IMR-90 (cell line): ENCODE data around the gene MTMR11. TPM values are rescaled to one million over a fixed set of nuclear protein-coding genes. Genes with fewer than 3 reads are reported as not detected.

Source experiments
- ATAC-seq: fragments of 200-7000 bp; cut with Tn5 transposase; 2 replicates; pipeline ENCODE4 v1.9.1; 2020; ENCODE audit warnings: low read depth, mild to moderate bottlenecking, moderate library complexity
- BruUV-seq: library from RNA; stranded (reverse); fragments of 400-500 nt; replicated peaks from 2 replicates; lab custom pipeline; 2021; lab: Mats Ljungman, UMichigan
- CTCF ChIA-PET: fragments of 300-600 bp; formaldehyde crosslinking; extraction: SDS; loops from one replicate; lab custom pipeline; 2021; ENCODE audit warnings: antibody characterized with exemption; lab: Yijun Ruan, JAX
- POLR2A ChIA-PET: fragments of 300-600 bp; sonication (Branson Sonifier 250); formaldehyde crosslinking; loops from one replicate; lab custom pipeline; 2022; ENCODE audit warnings: antibody characterized with exemption; ENCODE audit not compliant: unreplicated experiment; lab: Charles Lee
- DNase-seq: peaks from one replicate; pipeline ENCODE4 v3.0.0; 2013
- H2AFZ ChIP-seq: replicated peaks from 2 replicates; pipeline ENCODE3; 2013; ENCODE audit warnings: low read length, mild to moderate bottlenecking; ENCODE audit not compliant: poor library complexity
- H2AK5ac ChIP-seq: 2 replicates; pipeline ENCODE4 v1.6.1; 2013; ENCODE audit warnings: low read depth, low read length, inconsistent platforms
- H2AK9ac ChIP-seq: replicated peaks from 2 replicates; pipeline ENCODE3; 2013; ENCODE audit warnings: mild to moderate bottlenecking, low read depth, low read length, moderate library complexity; ENCODE audit not compliant: poor library complexity
- H2BK120ac ChIP-seq: 2 replicates; pipeline ENCODE4 v1.6.1; 2013; ENCODE audit warnings: low read depth, low read length, inconsistent platforms
- H2BK15ac ChIP-seq: 3 replicates; pipeline ENCODE4 v1.6.1; 2013; ENCODE audit warnings: low read depth, low read length, inconsistent platforms
- H2BK20ac ChIP-seq: 2 replicates; pipeline ENCODE4 v1.6.1; 2013; ENCODE audit warnings: low read depth, mild to moderate bottlenecking, inconsistent platforms, low read length, moderate library complexity
- H2BK5ac ChIP-seq: 2 replicates; pipeline ENCODE4 v1.6.1; 2013; ENCODE audit warnings: mild to moderate bottlenecking, low read depth, low read length, inconsistent platforms; ENCODE audit not compliant: poor library complexity, severe bottlenecking
- H3K14ac ChIP-seq: replicated peaks from 2 replicates; pipeline ENCODE4 v1.6.1; 2013; ENCODE audit warnings: low read depth, low read length, inconsistent platforms
- H3K18ac ChIP-seq: 2 replicates; pipeline ENCODE4 v1.6.1; 2013; ENCODE audit warnings: low read depth, low read length, control low read depth
- H3K23ac ChIP-seq: 2 replicates; pipeline ENCODE4 v1.6.1; 2013; ENCODE audit warnings: low read depth, low read length, inconsistent platforms
- H3K27ac ChIP-seq: 2 replicates; pipeline ENCODE4 v1.5.1; 2013; ENCODE audit warnings: mild to moderate bottlenecking, control low read depth, low read length; ENCODE audit not compliant: insufficient read depth
- H3K27me3 ChIP-seq: 2 replicates; pipeline ENCODE4 v1.6.1; 2013; ENCODE audit warnings: low read length; ENCODE audit not compliant: control insufficient read depth, insufficient read depth
- H3K36me3 ChIP-seq: 2 replicates; pipeline ENCODE4 v1.6.1; 2013; ENCODE audit warnings: low read length, mixed read lengths; ENCODE audit not compliant: control insufficient read depth, insufficient read depth
- H3K4ac ChIP-seq: 2 replicates; pipeline ENCODE4 v1.6.1; 2013; ENCODE audit warnings: low read depth, low read length, inconsistent platforms
- H3K4me1 ChIP-seq: 2 replicates; pipeline ENCODE4 v1.6.1; 2013; ENCODE audit warnings: low read length, mixed read lengths; ENCODE audit not compliant: control insufficient read depth, insufficient read depth
- H3K4me2 ChIP-seq: 2 replicates; pipeline ENCODE4 v1.6.1; 2013; ENCODE audit warnings: low read depth, mild to moderate bottlenecking, control low read depth, low read length, moderate library complexity
- H3K4me3 ChIP-seq: 2 replicates; pipeline ENCODE4 v1.5.1; 2013; ENCODE audit warnings: low read depth, mild to moderate bottlenecking, control low read depth, low read length, moderate library complexity; ENCODE audit not compliant: insufficient read depth
- H3K56ac ChIP-seq: 2 replicates; pipeline ENCODE4 v1.6.1; 2013; ENCODE audit warnings: low read length, inconsistent platforms; ENCODE audit not compliant: insufficient read depth; ENCODE audit errors: extremely low read depth
- H3K79me1 ChIP-seq, 2 experiments: 2 replicates each; pipeline ENCODE4 v1.6.1; 2013; ENCODE audit warnings: low read length in 2 of 2, inconsistent platforms in 1 of 2, low read depth in 1 of 2
- H3K9ac ChIP-seq: 2 replicates; pipeline ENCODE4 v1.6.1; 2013; ENCODE audit warnings: low read depth, low read length, control low read depth
- H3K9me1 ChIP-seq: 2 replicates; pipeline ENCODE4 v1.6.1; 2013; ENCODE audit warnings: low read length, inconsistent platforms; ENCODE audit not compliant: insufficient read depth
- H3K9me3 ChIP-seq: 2 replicates; pipeline ENCODE4 v1.6.1; 2013; ENCODE audit warnings: low read length; ENCODE audit not compliant: control insufficient read depth, insufficient read depth
- H4K20me1 ChIP-seq: 2 replicates; pipeline ENCODE4 v1.6.1; 2013; ENCODE audit warnings: low read length, inconsistent platforms; ENCODE audit not compliant: insufficient read depth
- H4K5ac ChIP-seq: 2 replicates; pipeline ENCODE4 v1.6.1; 2013; ENCODE audit warnings: mild to moderate bottlenecking, low read depth, low read length, control low read depth
- H4K8ac ChIP-seq, 2 experiments: 2 replicates each; pipeline ENCODE4 v1.6.1; 2013; ENCODE audit warnings: low read depth in 2 of 2, low read length in 2 of 2, control low read depth in 1 of 2, inconsistent platforms in 1 of 2
- H4K91ac ChIP-seq: 2 replicates; pipeline ENCODE4 v1.6.1; 2013; ENCODE audit warnings: low read depth, low read length, inconsistent platforms; ENCODE audit not compliant: insufficient read depth
- MAZ ChIP-seq: IDR thresholded peaks from 2 replicates; pipeline ENCODE4 v1.6.1; 2012; ENCODE audit warnings: low read depth, mild to moderate bottlenecking, low read length, improper control_type of control experiment, moderate library complexity, borderline replicate concordance
- WGBS, 2 experiments: methylation state at CpG; one replicate each; pipeline versions ENCODE4 v1.1.5 to v1.1.7; 2013; ENCODE audit warnings: missing lambda C conversion rate in 2 of 2; ENCODE audit not compliant: insufficient read length in 1 of 2; ENCODE audit errors: extremely low coverage in 2 of 2; 5-methylcytosine and 5-hydroxymethylcytosine counted together
- dilution Hi-C: fragments of 300-500 bp; cut with HindIII; formaldehyde crosslinking; loops from one replicate; pipeline ENCODE4 v1.14.3; 2018; ENCODE audit warnings: low sequenced_read_pairs; ENCODE audit not compliant: unreplicated experiment
- in situ Hi-C: fragments of 300-500 bp; cut with MboI; formaldehyde crosslinking; loops from 3 replicates; pipeline ENCODE4 v1.14.3; 2019; ENCODE audit warnings: low sequenced_read_pairs, inconsistent platforms, mixed read lengths
- intact Hi-C: fragments of 100-400 bp; cut with micrococcal nuclease; formaldehyde crosslinking; loops from 2 replicates; pipeline ENCODE4 v1.10.0; 2022
- polyA plus RNA-seq, 3 experiments: library from polyadenylated mRNA; depleted of rRNA; stranded (reverse); fragments of >200 nt; gene quantifications; 2 replicates each; pipeline ENCODE4 v1.2.3, GENCODE V29; 2012; ENCODE audit warnings: low replicate concordance in 1 of 3
- total RNA-seq: library from RNA; depleted of rRNA; stranded (reverse); fragments of >200 nt; gene quantifications from 2 replicates; pipeline ENCODE4 v1.2.3, GENCODE V29; 2012

Gene MTMR11
- total and polyA plus RNA-seq, 2 of the 4 experiments (the other 2 are of a cell fraction): 2.0 to 14.6 TPM

DNA sequence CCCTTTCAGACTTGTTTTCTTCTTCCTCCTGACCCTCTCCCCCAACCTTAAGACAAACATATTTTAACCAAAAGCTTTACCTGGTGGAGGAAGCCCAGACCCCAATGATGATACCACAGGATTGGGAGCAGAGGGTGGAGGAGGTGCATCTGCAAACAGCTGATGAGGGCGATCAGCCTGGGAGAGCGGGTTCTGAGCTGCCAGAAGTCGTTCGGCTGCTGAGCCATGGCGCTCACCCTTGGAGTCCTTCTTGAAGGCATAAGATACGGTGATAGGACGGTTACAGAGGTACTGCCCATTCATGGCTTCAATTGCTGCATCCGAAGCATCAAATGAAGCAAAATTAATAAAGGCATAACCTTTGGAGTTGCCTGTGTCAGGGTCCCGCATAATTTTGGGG lies 10.4 kb downstream of the MTMR11 start:
- TF ChIP-seq MAZ: no peak
- H3K4ac ChIP-seq: no peak overlapping the region
- in situ Hi-C loops (no loop called here), intact Hi-C loops (no loop called here), dilution Hi-C loops (no loop called here)
- no peak overlapping the region for H3K14ac ChIP-seq
- no peak overlapping the region for H2BK5ac ChIP-seq
- BruUV-seq: no TSS peak
- no peak overlapping the region for H3K23ac ChIP-seq
- H3K9ac ChIP-seq: no peak overlapping the region
- no peak overlapping the region for H2BK15ac ChIP-seq
- no peak overlapping the region for H3K27ac ChIP-seq
- H2AK9ac ChIP-seq: no peak overlapping the region
- DNase-seq: no peak
- ChIA-PET POLR2A (no interaction called here), CTCF (no interaction called here)
- H4K8ac ChIP-seq: no peak overlapping the region
- no peak overlapping the region for H2BK20ac ChIP-seq
- peaks cover 8% of the 10 kb centered on the region; the same call in 1 of the 2 replicates for H4K20me1 ChIP-seq
- H4K5ac ChIP-seq: no peak overlapping the region
- no peak overlapping the region for H2BK120ac ChIP-seq
- peaks cover 3% of the 10 kb centered on the region for H3K4me1 ChIP-seq
- no peak overlapping the region; the same call in 1 of the 2 replicates for H3K4me2 ChIP-seq
- H4K91ac ChIP-seq: no peak overlapping the region
- H3K56ac ChIP-seq: no peak overlapping the region
- H3K9me3 ChIP-seq: no peaks in the 10 kb centered on the region
- ATAC-seq: no peak
- H3K4me3 ChIP-seq: no peak overlapping the region
- peaks cover 26 to 62% of the 10 kb centered on the region in 2 experiments for H3K79me1 ChIP-seq
- H3K9me1 ChIP-seq: peaks cover 7% of the 10 kb centered on the region
- H3K27me3 ChIP-seq: no peaks in the 10 kb centered on the region
- WGBS, 2 experiments: 91% methylated on average over 6 of the region's 9 CpGs; no CpG with 5 or more reads in 1 of the 2 experiments
- H3K36me3 ChIP-seq: peaks cover 33% of the 10 kb centered on the region
- H3K18ac ChIP-seq: no peak overlapping the region
- H2AFZ ChIP-seq: no peak overlapping the region
- H2AK5ac ChIP-seq: no peak overlapping the region
